ENCODE results near the gene SUCNR1.

Gene SUCNR1

GRCh38 chr3:151859905-151860304 lies 13.5 kb upstream of the SUCNR1 start:
- TF ChIP-seq, protein P1, sequence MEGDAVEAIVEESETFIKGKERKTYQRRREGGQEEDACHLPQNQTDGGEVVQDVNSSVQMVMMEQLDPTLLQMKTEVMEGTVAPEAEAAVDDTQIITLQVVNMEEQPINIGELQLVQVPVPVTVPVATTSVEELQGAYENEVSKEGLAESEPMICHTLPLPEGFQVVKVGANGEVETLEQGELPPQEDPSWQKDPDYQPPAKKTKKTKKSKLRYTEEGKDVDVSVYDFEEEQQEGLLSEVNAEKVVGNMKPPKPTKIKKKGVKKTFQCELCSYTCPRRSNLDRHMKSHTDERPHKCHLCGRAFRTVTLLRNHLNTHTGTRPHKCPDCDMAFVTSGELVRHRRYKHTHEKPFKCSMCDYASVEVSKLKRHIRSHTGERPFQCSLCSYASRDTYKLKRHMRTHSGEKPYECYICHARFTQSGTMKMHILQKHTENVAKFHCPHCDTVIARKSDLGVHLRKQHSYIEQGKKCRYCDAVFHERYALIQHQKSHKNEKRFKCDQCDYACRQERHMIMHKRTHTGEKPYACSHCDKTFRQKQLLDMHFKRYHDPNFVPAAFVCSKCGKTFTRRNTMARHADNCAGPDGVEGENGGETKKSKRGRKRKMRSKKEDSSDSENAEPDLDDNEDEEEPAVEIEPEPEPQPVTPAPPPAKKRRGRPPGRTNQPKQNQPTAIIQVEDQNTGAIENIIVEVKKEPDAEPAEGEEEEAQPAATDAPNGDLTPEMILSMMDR (IDR thresholded peaks at IDR 0.05; ENCODE audit: low read depth, low read length): no peak
- no peak for DNase-seq (ENCODE audit: extremely low read depth, low read depth)

DNA sequence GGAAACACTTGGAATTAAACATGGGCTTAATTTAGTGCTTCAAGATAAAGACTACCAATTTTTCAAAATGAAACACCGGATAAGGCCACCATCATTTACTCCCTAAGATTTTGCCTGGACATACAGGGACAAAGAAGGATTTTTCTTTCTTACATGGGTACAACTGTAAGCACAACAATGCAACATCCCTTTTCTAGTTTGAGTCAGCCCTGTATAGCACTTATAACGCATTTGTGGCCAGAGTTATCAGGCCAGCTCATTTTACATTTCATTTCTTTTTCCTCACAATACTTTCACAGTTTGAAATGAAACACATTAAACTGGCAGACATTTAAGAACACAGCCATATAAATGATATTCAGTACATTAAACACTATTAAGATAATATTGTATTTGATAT lies 9.8 kb upstream of the SUCNR1 start:
- TF ChIP-seq, protein P1 (IDR thresholded peaks at IDR 0.05; ENCODE audit: low read depth, low read length): no peak
- DNase-seq (ENCODE audit: extremely low read depth, low read depth): no peak

GRCh38 chr3:151864423-151865101 lies 8.9 kb upstream of the SUCNR1 start:
- DNase-seq (ENCODE audit: extremely low read depth, low read depth): peak; percentile 66

GRCh38 chr3:151866711-151867410 lies 6.6 kb upstream of the SUCNR1 start:
- TF ChIP-seq, protein P1 (IDR thresholded peaks at IDR 0.05; ENCODE audit: low read depth, low read length): no peak

More at GRCh38 chr3:151864423-151865101, 8.9 kb upstream of the SUCNR1 start:
- TF ChIP-seq, protein P1 (IDR thresholded peaks at IDR 0.05; ENCODE audit: low read depth, low read length): no peak

GRCh38 chr3:151867666-151868065 lies 5.8 kb upstream of the SUCNR1 start:
- TF ChIP-seq, protein P1 (IDR thresholded peaks at IDR 0.05; ENCODE audit: low read depth, low read length): no peak
- DNase-seq (ENCODE audit: extremely low read depth, low read depth): no peak

More at GRCh38 chr3:151866711-151867410, 6.6 kb upstream of the SUCNR1 start:
- DNase-seq (ENCODE audit: extremely low read depth, low read depth): no peak

GRCh38 chr3:151869181-151869580 lies 4.3 kb upstream of the SUCNR1 start:
- TF ChIP-seq, protein P1 (IDR thresholded peaks at IDR 0.05; ENCODE audit: low read depth, low read length): no peak
- peak; percentile 16 for DNase-seq (ENCODE audit: extremely low read depth, low read depth)

All from AG09319 (cell line).